ENCODE measurements around the gene TRMU.
"Not testable (repeated sequence)": the region's sequence is repeated elsewhere in the genome, so short reads cannot be mapped to it uniquely, and the experiment has no call there.

TRMU gene

GRCh38 chr22:46300491-46300890, 35.0 kb upstream of the TRMU start:
- no peak for DNase-seq

DNA sequence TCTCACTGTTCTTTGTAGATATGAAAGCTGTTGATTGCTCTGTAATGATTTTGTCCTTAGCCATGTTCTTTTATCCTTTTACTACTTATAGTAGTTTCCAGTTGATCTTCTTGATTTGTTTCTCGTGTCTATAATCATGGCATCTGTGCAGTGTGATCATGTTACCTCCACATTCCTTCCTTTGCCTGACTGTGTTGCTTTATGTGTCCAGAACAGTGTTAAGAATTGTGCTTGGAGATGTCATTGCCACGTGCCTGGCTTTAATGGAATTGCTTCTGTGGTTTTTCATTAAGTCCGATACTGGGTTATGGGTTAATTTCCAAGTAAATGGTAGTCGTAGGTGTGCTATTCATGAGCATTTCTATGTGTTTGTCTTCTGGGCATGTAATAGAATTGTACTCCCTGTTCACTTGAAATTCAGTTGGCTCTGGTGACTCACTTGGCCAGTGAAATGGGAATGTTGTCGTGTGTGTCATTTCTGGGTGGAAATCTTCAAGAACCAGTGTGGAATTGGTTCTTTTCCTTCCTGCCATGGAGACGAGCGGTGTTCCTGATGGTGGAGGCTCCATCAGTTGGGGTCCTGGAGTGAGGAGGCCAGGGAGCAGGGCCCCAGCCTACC, 32.1 kb upstream of the TRMU start:
- no peak for DNase-seq

DNA sequence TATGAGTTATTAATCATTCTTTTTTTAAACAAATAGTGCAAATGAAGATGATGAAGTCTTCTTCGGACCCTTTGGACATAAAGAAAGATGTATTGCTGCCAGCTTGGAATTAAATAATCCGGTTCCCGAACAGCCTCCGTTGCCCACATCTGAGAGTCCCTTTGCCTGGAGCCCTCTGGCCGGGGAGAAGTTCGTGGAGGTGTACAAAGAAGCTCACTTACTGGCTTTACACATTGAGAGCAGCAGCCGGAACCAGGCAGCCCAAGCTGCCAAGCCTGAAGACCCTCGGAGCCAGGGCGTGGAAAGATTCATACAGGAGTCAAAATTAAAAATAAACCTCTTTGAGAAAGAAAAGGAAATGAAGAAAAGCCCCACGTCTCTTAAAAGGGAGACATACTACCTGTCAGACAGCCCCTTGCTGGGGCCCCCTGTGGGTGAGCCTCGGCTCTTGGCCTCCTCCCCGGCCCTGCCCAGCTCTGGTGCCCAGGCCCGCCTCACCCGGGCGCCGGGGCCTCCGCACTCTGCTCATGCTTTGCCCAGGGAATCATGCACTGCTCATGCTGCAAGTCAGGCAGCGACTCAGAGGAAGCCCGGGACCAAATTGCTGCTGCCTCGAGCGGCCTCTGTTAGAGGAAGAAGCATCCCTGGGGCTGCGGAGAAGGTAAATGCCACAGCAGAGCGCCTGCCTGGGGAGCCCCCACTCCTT, 27.1 kb upstream of the TRMU start:
- DNase-seq, result no peak

GRCh38 chr22:46309526-46310085, 25.9 kb upstream of the TRMU start:
- DNase-seq, result no peak

DNA sequence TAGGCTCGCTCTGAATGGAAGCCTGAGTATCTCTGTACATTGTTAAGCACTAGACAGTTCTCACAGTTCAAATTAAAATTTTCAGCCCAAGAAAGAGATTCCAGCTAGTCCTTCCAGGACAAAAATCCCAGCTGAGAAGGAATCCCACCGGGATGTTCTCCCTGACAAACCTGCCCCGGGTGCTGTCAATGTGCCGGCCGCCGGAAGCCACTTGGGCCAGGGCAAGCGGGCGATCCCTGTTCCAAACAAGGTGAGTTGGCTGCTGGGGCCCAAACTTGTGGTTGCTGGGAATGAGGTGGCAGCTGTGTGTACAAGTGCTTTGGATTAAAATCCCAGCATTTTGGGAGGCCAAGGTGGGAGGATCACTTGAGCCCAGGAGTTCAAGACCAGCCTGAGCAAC, 23.5 kb upstream of the TRMU start:
- no peak for DNase-seq

DNA sequence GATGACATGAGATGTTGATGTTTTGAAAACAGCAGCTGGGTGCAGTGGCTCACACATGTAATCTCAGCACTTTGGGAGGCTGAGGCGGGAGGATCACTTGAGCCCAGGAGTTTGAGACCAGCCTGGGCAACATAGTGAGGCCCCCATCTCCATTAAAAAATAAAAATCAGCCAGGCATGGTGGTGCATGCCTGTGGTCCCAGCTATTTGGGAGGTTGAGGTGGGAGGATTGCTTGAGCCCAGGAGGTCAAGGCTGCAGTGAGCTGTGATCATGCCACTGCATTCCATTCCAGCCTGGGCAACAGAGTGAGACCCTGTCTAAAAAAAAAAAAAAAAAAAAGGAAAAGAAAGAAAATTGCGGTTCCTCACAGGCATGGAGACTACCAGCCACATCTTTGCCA, 22.7 kb upstream of the TRMU start:
- DNase-seq, result not testable (repeated sequence)

GRCh38 chr22:46315976-46316375, 19.5 kb upstream of the TRMU start:
- DNase-seq, result no peak

DNA sequence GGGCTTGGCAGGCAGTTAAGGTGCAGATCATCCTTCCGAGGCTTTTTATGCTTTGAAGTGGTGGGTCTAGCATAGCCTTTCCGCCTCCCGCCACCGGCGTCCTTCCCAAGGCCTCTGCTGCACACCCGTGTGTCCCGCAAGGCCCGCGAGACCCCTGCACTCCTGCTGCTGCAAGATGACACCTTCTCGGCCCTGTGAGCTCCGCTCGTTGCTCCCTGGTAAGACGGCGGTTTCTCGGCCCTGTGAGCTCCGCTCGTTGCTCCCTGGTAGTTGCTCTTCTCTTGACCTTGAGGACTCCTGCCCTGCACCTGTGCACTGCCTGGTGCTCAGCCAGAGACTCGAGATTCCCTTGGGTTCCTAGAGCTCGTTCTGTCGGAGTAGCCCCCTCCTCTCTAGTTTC, 17.9 kb upstream of the TRMU start:
- DNase-seq, result no peak

- DNase-seq, result no peak
These were observed 16.9 kb upstream of the TRMU start for GRCh38 chr22:46318576-46318975.

DNA sequence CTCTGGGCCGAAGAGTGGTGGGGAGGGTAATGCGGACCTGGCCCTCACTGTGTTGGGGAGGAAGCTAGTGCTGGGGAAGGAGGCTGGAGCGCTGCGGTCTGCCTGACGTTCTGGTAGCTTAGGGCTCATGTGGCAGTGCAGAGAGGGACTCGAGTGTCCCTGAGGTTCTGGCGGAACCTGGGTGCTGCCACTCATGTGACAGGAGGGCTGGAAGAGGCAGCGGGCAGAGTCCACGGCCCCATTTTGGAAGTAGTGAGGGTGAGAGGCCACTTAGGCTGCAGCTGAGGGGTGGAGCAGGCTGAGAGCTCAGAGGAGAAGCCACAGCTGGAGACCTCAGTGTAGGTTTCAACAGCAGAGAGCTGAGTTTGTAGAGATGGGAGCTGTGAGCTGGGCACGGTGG, 16.2 kb upstream of the TRMU start:
- DNase-seq, result no peak

DNA sequence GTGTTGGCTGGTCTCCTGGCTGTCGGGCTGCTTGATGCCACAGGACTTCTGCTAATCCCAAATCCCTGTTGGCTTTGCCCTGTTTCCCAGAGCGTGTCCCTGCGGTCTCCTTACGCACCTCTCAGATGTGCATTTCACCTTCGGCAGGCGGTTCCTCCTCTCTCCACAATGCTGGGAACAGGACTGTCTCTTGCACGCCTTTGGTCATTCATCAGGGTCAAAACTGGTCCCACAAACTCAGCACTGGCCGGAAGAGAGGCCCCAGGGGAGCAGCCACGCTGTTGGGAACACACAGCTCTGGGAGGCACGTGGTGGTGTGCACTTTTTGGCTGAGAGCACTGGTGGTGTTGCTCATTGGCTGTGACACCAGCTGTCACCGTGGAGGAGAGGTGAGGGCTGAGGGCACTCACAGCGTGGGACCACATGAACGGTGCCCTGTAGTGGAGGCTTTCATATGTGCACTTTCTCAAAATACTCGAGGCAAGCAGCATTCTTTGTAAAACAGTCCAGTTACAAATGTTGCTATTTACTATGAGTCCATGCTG, 15.3 kb upstream of the TRMU start:
- DNase-seq, result no peak

DNA sequence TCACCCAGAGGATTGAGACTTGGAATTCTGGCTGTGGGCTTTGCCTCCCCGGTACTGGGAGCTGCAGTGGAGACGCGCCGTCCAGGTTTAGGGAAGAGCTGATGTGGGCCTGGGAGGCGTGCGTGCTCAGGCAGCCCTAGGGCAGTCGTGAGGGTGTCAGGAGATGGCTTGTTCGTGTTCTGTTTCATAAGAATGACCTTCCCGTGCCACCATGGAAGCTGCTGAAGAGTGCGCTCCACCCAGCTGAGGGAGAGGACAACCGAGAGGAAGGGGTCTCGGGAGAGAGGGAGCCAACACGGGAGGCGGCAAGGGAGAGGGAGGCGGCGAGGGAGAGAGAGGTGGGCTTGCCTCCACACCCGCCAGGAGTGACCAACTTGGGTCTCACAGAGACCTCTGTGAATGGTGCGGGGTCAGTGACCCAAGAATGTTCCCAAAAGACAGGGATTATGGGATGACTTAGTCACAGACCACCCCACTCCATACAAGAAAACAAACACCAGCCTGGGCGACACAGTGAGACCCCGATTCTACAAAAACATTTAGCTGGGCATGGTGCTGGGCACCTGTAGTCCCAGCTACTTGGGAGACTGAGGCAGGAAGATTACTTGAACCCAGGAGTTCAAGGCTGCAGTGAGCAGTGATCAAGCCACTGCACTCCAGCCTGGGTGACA, 14.7 kb upstream of the TRMU start:
- DNase-seq, result no peak

GRCh38 chr22:46322711-46323110, 12.8 kb upstream of the TRMU start:
- no peak for DNase-seq

GRCh38 chr22:46323162-46323561, 12.4 kb upstream of the TRMU start:
- DNase-seq, result no peak

GRCh38 chr22:46326066-46326680, 9.3 kb upstream of the TRMU start:
- no peak for DNase-seq

DNA sequence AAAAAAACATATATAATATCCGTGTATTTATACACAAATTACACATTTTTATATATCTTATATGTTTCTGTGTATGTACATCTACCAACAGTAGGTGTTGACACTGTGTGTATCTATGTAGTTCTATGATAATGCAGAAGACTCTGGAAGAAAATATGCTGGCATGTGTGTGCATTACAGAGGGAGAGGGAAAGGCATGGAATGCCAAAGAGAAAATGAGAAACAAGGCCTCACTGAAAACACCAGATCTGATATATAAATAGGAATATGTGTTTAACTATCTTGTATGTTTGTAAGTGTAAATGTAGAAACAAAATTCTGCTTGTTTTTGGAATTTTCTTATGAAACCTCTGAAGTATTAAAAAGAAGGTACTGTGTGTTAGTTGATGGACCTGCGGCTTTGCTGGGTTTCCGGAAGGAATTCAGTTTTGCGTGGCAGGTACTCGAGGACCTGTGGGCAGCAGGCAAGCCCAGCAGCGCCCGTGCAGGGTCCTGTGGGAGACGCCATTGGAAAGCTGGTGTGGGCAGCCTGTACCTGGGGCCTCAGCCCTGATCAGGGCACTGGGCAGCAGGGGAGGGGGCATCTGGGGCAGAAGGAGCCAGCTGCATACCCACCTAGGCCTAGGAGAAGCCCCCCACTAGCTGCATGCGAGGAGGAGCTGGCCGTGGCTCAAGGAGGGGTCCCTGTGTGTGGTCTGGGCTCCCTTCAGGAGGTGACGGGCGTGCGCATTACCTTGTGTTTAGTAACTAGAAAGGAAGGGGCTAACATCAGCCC, 7.6 kb upstream of the TRMU start:
- no peak for DNase-seq

GRCh38 chr22:46328797-46329196, 6.7 kb upstream of the TRMU start:
- DNase-seq, result no peak

- no peak for DNase-seq
These were observed 5.9 kb upstream of the TRMU start for GRCh38 chr22:46329616-46330015.

- DNase-seq, result no peak
These were observed 5.1 kb upstream of the TRMU start for GRCh38 chr22:46330426-46330825.

GRCh38 chr22:46331496-46331895, 4.0 kb upstream of the TRMU start:
- DNase-seq, result no peak

DNA sequence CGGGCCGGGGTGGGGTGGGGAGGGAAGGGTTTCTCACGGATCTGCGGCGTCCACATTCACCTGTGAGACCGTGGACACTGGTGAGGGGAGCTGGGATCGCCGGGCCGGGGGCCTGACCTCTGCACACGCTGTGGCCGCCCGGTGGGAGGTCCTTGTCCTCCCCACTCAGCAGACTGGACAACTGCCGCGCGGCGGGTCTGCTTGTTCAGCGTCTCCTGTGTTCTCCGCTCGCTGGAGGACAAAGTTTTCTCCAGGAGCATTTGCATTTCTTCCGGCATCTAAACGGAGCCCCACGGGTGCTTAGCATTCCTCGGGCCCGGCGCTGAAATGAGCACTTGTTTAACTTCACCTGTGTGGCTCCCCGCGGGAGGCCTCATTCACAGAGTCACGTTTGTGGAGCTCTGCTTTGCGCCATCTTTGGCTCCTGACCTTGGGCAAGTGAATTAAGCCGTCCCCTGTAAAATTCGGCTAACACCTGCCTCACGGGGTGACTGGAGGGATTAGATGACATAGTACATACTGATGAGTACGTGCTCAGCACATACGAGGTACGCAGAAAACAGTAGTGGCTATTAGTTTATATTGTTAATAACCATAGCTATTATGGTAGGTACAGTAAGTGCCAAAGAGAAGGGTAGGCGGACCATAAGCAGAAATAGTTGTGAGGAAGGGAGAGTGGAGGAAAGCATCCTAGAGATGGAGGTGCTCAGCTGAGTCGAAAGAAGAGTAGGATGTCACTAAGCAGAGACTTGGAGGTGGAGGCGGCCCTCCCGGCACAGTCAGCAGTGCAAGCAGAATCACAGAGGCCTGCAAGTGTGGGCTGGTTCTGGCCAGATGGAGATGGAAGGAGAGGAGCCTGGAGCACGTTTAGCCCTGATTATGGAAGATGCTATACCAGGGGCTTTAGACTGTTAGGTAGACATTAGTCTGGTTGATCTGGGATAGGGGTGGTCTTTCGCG, 885 bp downstream of the TRMU start:
- no peak for DNase-seq

All from SHP77 (cell line).